ENCODE measurements around the gene ATP4A.
A peak's percentile ranks its signal among the peaks of the same experiment; 100 is the strongest.

ATP4A gene

DNA sequence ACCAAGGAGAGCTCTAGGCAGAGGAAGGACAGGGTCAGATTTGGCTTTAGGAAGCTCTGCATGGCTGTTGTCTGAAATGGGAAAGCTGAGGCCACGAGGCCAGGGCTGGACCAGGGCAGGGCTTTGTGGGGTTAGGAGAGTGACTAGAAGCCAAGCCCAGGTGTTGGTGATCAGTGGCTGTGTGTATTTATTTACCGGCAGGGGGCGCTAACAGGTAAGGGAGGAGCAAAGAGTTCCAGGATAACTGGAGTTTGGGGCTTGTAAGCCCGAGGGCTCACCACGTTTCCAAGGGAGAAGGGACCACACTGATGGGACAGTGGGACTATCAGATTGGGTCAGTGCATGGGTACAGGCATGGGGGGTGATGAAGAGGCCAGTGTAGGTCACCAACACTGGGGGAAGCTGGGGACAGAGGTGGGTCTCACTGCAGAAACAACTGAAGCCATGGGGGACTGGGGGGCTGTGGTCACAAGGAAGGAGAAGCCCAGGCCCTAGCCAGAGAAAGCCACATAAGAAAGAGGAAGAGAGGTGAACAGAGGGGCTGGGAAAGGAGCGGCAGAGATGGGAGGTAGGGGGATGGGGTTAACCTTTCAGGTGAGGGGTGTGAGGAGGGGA lies 14.2 kb downstream of the ATP4A start:
- peak; percentile 31 to 35 for DNase-seq (ENCODE audit: low read depth in 2 of 2)

- no peak for DNase-seq (ENCODE audit: low read depth in 2 of 2)
Observed at GRCh38 chr19:35546532-35546931, 16.9 kb downstream of the ATP4A start.

GRCh38 chr19:35545855-35546381 lies 17.5 kb downstream of the ATP4A start:
- peak; percentile 56 to 71 for DNase-seq (ENCODE audit: low read depth in 2 of 2)

DNA sequence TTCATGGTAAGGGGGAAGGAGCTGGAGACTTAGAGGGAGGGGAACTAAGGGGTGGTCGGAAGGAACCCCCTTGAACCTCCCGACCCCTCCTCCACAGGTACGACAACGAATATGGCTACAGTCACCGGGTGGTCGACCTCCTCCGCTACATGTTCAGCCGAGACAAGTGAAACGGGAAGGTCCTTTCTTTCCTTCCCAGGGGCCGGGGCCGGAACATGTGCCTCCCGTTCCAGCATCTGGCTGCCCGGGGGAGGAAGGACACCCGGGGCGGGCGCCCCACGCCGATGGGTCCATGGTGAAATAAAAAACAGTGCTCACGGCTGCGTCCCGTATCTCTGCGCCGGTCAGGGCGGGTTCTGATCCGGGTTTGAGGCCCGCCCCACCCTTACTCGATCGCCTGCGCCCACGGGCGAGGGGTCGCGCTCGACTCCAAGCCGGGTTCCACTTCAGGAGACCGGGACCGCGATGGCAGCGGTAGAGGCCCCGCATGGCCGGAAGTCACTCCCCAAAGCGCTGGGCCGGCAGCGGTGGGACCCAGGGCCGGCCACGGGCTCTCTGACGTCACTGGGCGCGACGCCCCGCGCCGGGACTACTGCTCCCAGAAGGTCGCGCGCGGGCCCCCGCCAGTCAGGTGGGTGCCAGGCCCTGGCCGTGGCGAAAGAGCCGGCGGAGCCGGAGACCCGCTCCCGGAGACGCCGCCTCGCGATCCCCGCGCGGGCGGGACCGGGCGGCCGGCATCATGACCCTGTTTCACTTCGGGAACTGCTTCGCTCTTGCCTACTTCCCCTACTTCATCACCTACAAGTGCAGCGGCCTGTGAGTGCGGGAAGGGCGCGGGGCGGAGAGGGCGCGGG lies 18.2 kb downstream of the ATP4A start, which contains the start of gene TMEM147:
TMEM147 (plus strand) TSS at position 626 of the 854 bp plus-strand sequence; CDS start at position 740, 114 bp downstream.
- peak; percentile 72 to 82 for DNase-seq (ENCODE audit: low read depth in 2 of 2)

DNA sequence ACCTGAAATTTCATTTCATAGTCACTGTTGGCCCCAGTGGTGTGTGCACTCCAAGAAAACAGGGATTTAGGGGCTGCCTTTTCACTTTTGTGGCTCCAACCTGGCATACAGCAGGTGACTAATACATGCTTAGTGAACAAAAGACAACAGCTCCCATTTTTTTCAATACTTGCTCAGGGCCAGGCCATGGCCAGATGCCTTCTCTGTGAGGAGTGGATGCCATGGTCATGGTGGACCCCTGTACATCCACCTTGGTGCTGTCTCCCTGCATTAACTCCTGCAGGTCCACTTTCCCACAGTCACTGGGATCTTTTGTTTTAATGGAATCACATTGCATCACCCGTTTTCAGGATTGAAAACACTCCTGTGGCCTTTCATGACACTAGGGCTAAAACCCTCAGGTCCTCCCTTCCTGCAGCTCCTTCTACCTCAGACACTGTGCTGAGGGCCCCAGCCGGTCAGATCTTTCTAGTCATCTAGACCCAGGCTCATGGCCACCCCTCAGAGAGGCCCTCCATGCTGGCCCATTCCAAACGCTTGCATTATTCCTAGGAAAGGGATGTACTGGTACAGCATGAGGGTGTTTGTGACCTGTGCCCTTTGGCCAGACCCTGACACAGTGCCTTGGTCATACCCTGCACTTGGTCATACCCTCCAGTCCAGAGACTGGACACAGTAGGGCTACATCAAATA lies 19.2 kb downstream of the ATP4A start:
- DNase-seq (ENCODE audit: low read depth in 2 of 2), result no peak

- no peak for DNase-seq (ENCODE audit: low read depth in 2 of 2)
Observed at GRCh38 chr19:35543280-35544109, 20.0 kb downstream of the ATP4A start.

GRCh38 chr19:35542209-35542608 lies 21.2 kb downstream of the ATP4A start:
- no peak for DNase-seq (ENCODE audit: low read depth in 2 of 2)

GRCh38 chr19:35540356-35540927 lies 23.0 kb downstream of the ATP4A start:
- no peak for DNase-seq (ENCODE audit: low read depth in 2 of 2)

- no peak for DNase-seq (ENCODE audit: low read depth in 2 of 2)
Observed at GRCh38 chr19:35539850-35540249, 23.6 kb downstream of the ATP4A start.

DNA sequence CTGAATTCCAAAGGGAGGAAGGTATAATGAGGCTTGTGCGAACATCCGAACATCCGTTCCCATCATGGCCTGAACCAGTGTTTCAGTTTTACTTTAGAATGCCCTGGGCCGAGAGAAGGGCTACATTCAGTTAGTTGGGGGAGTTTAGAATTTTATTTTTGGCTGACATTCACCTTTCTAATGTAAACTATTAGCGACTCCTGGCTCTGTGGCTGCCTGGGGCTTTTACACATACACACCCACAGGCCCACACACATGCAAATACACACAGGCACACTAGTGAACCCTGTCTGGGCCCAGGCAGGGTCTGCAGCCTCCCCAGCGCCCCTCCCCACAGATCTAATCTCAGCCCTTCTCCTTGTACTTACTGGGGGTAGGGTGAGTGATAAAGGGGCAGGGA lies 24.1 kb downstream of the ATP4A start:
- DNase-seq (ENCODE audit: low read depth in 2 of 2), result no peak

- DNase-seq (ENCODE audit: low read depth in 2 of 2), result no peak
Observed at GRCh38 chr19:35534803-35535480, 28.5 kb downstream of the ATP4A start.

GRCh38 chr19:35533822-35534392 lies 29.6 kb downstream of the ATP4A start:
- peak in 1 of 2 donors; percentile 22 for DNase-seq (ENCODE audit: low read depth in 2 of 2)

- no peak for DNase-seq (ENCODE audit: low read depth in 2 of 2)
Observed at GRCh38 chr19:35533201-35533821, 30.1 kb downstream of the ATP4A start, which contains the start of gene GAPDHS. GAPDHS (plus strand) TSS chr19:35533456; CDS start chr19:35533528, 72 bp downstream.

GRCh38 chr19:35531291-35531690 lies 32.2 kb downstream of the ATP4A start:
- no peak for DNase-seq (ENCODE audit: low read depth in 2 of 2)

GRCh38 chr19:35529241-35530218 lies 33.9 kb downstream of the ATP4A start:
- no peak for DNase-seq (ENCODE audit: low read depth in 2 of 2)

- no peak for DNase-seq (ENCODE audit: low read depth in 2 of 2)
Observed at GRCh38 chr19:35528218-35529038, 35.0 kb downstream of the ATP4A start, which contains the start of gene SBSN. SBSN (minus strand) TSS chr19:35528311; CDS start chr19:35528281, 30 bp downstream.

DNA sequence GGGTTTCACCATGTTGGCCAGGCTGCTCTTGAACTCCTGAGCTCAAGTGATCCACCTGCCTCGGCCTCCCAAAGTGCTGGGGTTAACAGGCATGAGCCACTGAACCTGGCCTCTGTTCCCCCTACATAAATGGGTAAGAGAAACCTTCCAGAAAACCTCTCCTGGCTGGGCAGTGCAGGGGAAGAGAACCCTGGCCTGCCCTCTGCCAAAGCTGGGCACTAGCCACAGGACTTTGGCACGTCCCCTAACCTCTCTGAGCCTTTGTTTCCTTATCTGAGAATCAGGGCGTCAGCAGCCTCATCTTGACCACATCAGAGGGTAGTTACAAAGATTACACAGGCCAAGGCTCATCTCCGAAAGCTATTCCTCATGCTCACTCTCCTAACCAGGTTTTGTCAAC lies 37.6 kb downstream of the ATP4A start:
- no peak for DNase-seq (ENCODE audit: low read depth in 2 of 2)

All from stimulated activated CD4-positive, alpha-beta T cell treated with anti-CD3 and anti-CD28 coated beads, Interleukin-15, amount 100 ng/mL, for 48 hours (primary cell).